ENCODE measurements around the gene KIF16B. TPM values are rescaled to one million over a fixed set of nuclear protein-coding genes. Genes with fewer than 3 reads are reported as not detected.

The KIF16B gene
- total RNA-seq, 1 experiment from 2014 or later = 7.6 TPM

DNA sequence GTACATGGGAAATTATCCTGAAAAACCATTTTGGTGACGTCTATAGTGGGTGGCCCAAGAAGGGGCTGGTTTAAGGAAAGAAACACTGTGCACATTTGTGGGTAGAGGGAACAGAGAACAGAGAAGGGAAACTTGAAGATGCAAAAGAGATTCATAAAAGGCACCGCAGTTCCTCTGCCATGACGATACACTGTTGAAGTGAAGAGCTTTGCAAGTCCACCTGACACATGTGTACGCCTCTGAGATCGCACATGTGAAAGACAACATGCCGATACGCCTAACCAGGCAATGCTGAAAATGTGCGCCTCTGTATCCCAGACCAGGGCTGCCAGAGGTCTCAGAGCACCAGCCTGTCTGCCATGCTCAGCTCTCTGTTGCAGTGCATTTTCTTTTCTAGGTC is 180.9 kb downstream of the KIF16B start:
- no peaks in the 10 kb centered on the region for H3K9me3 Mint-ChIP-seq
- ATAC-seq (no peak), DNase-seq (ENCODE audit: low spot score) (no peak)
- H3K27ac Mint-ChIP-seq = no peak overlapping the region
- ChIA-PET POLR2A (no interaction called here), CTCF (no interaction called here)
- H3K27me3 Mint-ChIP-seq (ENCODE audit: low read depth) = no peaks in the 10 kb centered on the region
- TF ChIP-seq, protein P1, sequence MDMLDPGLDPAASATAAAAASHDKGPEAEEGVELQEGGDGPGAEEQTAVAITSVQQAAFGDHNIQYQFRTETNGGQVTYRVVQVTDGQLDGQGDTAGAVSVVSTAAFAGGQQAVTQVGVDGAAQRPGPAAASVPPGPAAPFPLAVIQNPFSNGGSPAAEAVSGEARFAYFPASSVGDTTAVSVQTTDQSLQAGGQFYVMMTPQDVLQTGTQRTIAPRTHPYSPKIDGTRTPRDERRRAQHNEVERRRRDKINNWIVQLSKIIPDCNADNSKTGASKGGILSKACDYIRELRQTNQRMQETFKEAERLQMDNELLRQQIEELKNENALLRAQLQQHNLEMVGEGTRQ (CRISPR knock-in tag; IDR thresholded peaks at IDR 0.05) = no peak
- TF ChIP-seq KAT7 (CRISPR knock-in tag; IDR thresholded peaks at IDR 0.05; ENCODE audit: borderline replicate concordance) (no peak), HMGA2 (CRISPR knock-in tag; IDR thresholded peaks at IDR 0.05) (no peak), MYBL2 (CRISPR knock-in tag; IDR thresholded peaks at IDR 0.05) (no peak), SMAD4 (CRISPR knock-in tag; IDR thresholded peaks at IDR 0.05) (no peak), EMX1 (CRISPR knock-in tag; IDR thresholded peaks at IDR 0.05) (no peak), NR3C1 (CRISPR knock-in tag; conservative IDR thresholded peaks at IDR 0.05; ENCODE audit: low read depth) (no peak), ZNF121 (CRISPR knock-in tag; IDR thresholded peaks at IDR 0.05) (no peak), ZBTB21 (CRISPR knock-in tag; IDR thresholded peaks at IDR 0.05; ENCODE audit: borderline replicate concordance) (no peak), GRHL2 (CRISPR knock-in tag; IDR thresholded peaks at IDR 0.05; ENCODE audit: insufficient replicate concordance, severe bottlenecking) (no peak), CREM (CRISPR knock-in tag; IDR thresholded peaks at IDR 0.05) (no peak), JUN (CRISPR knock-in tag; IDR thresholded peaks at IDR 0.05) (no peak), JAZF1 (CRISPR knock-in tag; IDR thresholded peaks at IDR 0.05) (no peak), ZNF317 (CRISPR knock-in tag; IDR thresholded peaks at IDR 0.05; ENCODE audit: borderline replicate concordance, low read depth) (no peak)
- TF ChIP-seq, protein P2, sequence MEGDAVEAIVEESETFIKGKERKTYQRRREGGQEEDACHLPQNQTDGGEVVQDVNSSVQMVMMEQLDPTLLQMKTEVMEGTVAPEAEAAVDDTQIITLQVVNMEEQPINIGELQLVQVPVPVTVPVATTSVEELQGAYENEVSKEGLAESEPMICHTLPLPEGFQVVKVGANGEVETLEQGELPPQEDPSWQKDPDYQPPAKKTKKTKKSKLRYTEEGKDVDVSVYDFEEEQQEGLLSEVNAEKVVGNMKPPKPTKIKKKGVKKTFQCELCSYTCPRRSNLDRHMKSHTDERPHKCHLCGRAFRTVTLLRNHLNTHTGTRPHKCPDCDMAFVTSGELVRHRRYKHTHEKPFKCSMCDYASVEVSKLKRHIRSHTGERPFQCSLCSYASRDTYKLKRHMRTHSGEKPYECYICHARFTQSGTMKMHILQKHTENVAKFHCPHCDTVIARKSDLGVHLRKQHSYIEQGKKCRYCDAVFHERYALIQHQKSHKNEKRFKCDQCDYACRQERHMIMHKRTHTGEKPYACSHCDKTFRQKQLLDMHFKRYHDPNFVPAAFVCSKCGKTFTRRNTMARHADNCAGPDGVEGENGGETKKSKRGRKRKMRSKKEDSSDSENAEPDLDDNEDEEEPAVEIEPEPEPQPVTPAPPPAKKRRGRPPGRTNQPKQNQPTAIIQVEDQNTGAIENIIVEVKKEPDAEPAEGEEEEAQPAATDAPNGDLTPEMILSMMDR (IDR thresholded peaks at IDR 0.05) = no peak
- TF ChIP-seq, protein P3, sequence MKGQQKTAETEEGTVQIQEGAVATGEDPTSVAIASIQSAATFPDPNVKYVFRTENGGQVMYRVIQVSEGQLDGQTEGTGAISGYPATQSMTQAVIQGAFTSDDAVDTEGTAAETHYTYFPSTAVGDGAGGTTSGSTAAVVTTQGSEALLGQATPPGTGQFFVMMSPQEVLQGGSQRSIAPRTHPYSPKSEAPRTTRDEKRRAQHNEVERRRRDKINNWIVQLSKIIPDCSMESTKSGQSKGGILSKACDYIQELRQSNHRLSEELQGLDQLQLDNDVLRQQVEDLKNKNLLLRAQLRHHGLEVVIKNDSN (CRISPR knock-in tag; IDR thresholded peaks at IDR 0.05) = no peak
- TF ChIP-seq, protein P4, sequence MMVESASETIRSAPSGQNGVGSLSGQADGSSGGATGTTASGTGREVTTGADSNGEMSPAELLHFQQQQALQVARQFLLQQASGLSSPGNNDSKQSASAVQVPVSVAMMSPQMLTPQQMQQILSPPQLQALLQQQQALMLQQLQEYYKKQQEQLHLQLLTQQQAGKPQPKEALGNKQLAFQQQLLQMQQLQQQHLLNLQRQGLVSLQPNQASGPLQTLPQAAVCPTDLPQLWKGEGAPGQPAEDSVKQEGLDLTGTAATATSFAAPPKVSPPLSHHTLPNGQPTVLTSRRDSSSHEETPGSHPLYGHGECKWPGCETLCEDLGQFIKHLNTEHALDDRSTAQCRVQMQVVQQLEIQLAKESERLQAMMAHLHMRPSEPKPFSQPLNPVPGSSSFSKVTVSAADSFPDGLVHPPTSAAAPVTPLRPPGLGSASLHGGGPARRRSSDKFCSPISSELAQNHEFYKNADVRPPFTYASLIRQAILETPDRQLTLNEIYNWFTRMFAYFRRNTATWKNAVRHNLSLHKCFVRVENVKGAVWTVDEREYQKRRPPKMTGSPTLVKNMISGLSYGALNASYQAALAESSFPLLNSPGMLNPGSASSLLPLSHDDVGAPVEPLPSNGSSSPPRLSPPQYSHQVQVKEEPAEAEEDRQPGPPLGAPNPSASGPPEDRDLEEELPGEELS (CRISPR knock-in tag; IDR thresholded peaks at IDR 0.05) = no peak
- TF ChIP-seq, protein P5, sequence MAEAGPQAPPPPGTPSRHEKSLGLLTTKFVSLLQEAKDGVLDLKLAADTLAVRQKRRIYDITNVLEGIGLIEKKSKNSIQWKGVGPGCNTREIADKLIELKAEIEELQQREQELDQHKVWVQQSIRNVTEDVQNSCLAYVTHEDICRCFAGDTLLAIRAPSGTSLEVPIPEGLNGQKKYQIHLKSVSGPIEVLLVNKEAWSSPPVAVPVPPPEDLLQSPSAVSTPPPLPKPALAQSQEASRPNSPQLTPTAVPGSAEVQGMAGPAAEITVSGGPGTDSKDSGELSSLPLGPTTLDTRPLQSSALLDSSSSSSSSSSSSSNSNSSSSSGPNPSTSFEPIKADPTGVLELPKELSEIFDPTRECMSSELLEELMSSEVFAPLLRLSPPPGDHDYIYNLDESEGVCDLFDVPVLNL (CRISPR knock-in tag; IDR thresholded peaks at IDR 0.05; ENCODE audit: borderline replicate concordance, low read depth) = no peak
- TF ChIP-seq, protein P6, sequence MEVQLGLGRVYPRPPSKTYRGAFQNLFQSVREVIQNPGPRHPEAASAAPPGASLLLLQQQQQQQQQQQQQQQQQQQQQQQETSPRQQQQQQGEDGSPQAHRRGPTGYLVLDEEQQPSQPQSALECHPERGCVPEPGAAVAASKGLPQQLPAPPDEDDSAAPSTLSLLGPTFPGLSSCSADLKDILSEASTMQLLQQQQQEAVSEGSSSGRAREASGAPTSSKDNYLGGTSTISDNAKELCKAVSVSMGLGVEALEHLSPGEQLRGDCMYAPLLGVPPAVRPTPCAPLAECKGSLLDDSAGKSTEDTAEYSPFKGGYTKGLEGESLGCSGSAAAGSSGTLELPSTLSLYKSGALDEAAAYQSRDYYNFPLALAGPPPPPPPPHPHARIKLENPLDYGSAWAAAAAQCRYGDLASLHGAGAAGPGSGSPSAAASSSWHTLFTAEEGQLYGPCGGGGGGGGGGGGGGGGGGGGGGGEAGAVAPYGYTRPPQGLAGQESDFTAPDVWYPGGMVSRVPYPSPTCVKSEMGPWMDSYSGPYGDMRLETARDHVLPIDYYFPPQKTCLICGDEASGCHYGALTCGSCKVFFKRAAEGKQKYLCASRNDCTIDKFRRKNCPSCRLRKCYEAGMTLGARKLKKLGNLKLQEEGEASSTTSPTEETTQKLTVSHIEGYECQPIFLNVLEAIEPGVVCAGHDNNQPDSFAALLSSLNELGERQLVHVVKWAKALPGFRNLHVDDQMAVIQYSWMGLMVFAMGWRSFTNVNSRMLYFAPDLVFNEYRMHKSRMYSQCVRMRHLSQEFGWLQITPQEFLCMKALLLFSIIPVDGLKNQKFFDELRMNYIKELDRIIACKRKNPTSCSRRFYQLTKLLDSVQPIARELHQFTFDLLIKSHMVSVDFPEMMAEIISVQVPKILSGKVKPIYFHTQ (CRISPR knock-in tag; IDR thresholded peaks at IDR 0.05) = no peak
- TF ChIP-seq, protein P7, sequence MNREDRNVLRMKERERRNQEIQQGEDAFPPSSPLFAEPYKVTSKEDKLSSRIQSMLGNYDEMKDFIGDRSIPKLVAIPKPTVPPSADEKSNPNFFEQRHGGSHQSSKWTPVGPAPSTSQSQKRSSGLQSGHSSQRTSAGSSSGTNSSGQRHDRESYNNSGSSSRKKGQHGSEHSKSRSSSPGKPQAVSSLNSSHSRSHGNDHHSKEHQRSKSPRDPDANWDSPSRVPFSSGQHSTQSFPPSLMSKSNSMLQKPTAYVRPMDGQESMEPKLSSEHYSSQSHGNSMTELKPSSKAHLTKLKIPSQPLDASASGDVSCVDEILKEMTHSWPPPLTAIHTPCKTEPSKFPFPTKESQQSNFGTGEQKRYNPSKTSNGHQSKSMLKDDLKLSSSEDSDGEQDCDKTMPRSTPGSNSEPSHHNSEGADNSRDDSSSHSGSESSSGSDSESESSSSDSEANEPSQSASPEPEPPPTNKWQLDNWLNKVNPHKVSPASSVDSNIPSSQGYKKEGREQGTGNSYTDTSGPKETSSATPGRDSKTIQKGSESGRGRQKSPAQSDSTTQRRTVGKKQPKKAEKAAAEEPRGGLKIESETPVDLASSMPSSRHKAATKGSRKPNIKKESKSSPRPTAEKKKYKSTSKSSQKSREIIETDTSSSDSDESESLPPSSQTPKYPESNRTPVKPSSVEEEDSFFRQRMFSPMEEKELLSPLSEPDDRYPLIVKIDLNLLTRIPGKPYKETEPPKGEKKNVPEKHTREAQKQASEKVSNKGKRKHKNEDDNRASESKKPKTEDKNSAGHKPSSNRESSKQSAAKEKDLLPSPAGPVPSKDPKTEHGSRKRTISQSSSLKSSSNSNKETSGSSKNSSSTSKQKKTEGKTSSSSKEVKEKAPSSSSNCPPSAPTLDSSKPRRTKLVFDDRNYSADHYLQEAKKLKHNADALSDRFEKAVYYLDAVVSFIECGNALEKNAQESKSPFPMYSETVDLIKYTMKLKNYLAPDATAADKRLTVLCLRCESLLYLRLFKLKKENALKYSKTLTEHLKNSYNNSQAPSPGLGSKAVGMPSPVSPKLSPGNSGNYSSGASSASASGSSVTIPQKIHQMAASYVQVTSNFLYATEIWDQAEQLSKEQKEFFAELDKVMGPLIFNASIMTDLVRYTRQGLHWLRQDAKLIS (CRISPR knock-in tag; IDR thresholded peaks at IDR 0.05; ENCODE audit: borderline replicate concordance) = no peak
- no peaks in the 10 kb centered on the region for H3K36me3 Mint-ChIP-seq
- H3K4me1 Mint-ChIP-seq = peaks cover 20% of the 10 kb centered on the region
- no peak overlapping the region for H3K4me3 Mint-ChIP-seq

Data from WTC11 (cell line).